ENCODE data around the gene ME1. TPM values are rescaled to one million over a fixed set of nuclear protein-coding genes. Genes with fewer than 3 reads are reported as not detected.

The ME1 gene
- total and polyA plus RNA-seq, 2 experiments from 2014 or later = 4.0 to 10.0 TPM

GRCh38 chr6:83389606-83390005 is 41.2 kb downstream of the ME1 start:
- Histone ChIP-seq H3K27ac (no peak overlapping the region), H3F3A (ENCODE audit: insufficient read depth) (no peaks in the 10 kb centered on the region)
- TF ChIP-seq EZH2phosphoT487 (IDR thresholded peaks at IDR 0.05; ENCODE audit: insufficient read depth, low read depth) (no peak), EZH2 (IDR thresholded peaks at IDR 0.05; ENCODE audit: insufficient read depth, poor library complexity, severe bottlenecking) (no peak)

GRCh38 chr6:83385473-83385872 is 45.4 kb downstream of the ME1 start:
- no peaks in the 10 kb centered on the region for H4K20me1 ChIP-seq (ENCODE audit: insufficient read depth)
- H3K36me3 ChIP-seq (ENCODE audit: low read depth) = no peaks in the 10 kb centered on the region
- H3K27me3 ChIP-seq (replicated peaks; ENCODE audit: insufficient read depth) = no peaks in the 10 kb centered on the region
- in situ Hi-C loops (cut with MboI) = no loop called here
- H3F3A ChIP-seq (ENCODE audit: insufficient read depth) = no peaks in the 10 kb centered on the region
- H2AFZ ChIP-seq = no peak overlapping the region
- DNase-seq = no peak
- H3K9me3 ChIP-seq (ENCODE audit: low read depth) = no peaks in the 10 kb centered on the region
- H3K9ac ChIP-seq = no peak overlapping the region
- peaks cover 5% of the 10 kb centered on the region for H3K4me1 ChIP-seq (ENCODE audit: insufficient read depth)
- no peak overlapping the region for H3K27ac ChIP-seq
- no peak overlapping the region for H3K4me2 ChIP-seq (ENCODE audit: unreplicated experiment)
- WGBS, 2 experiments (ENCODE audit: low coverage in 1 of 2, low lambda C conversion rate in 2 of 2, missing lambda C conversion rate in 2 of 2) = 97% methylated on average over 3 of the region's 3 CpGs
- H3K9me2 ChIP-seq (ENCODE audit: insufficient read depth) = no peaks in the 10 kb centered on the region
- no peaks in the 10 kb centered on the region for H3K79me2 ChIP-seq (ENCODE audit: insufficient read depth)
- H3K4me3 ChIP-seq = no peak overlapping the region
- TF ChIP-seq EZH2 (IDR thresholded peaks at IDR 0.05; ENCODE audit: insufficient read depth, poor library complexity, severe bottlenecking) (no peak), EZH2phosphoT487 (IDR thresholded peaks at IDR 0.05; ENCODE audit: insufficient read depth, low read depth) (no peak)

More at GRCh38 chr6:83389606-83390005, 41.2 kb downstream of the ME1 start:
- Histone ChIP-seq H4K20me1 (ENCODE audit: insufficient read depth) (no peaks in the 10 kb centered on the region), H3K4me2 (ENCODE audit: unreplicated experiment) (no peak overlapping the region), H3K36me3 (ENCODE audit: low read depth) (no peaks in the 10 kb centered on the region), H3K4me3 (no peak overlapping the region), H3K9me2 (ENCODE audit: insufficient read depth) (no peaks in the 10 kb centered on the region), H3K9me3 (ENCODE audit: low read depth) (no peaks in the 10 kb centered on the region), H3K4me1 (ENCODE audit: insufficient read depth) (no peaks in the 10 kb centered on the region), H3K79me2 (ENCODE audit: insufficient read depth) (no peaks in the 10 kb centered on the region), H3K9ac (no peak overlapping the region), H2AFZ (no peak overlapping the region), H3K27me3 (replicated peaks; ENCODE audit: insufficient read depth) (no peaks in the 10 kb centered on the region)
- DNase-seq = no peak
- in situ Hi-C loops (cut with MboI) = no loop called here
- 72 to 79% methylated on average over 2 of the region's 2 CpGs for WGBS, 2 experiments (ENCODE audit: low coverage in 1 of 2, low lambda C conversion rate in 2 of 2, missing lambda C conversion rate in 2 of 2)

- DNase-seq = no peak
- Histone ChIP-seq H3K9me3 (ENCODE audit: low read depth) (no peaks in the 10 kb centered on the region), H3K36me3 (ENCODE audit: low read depth) (no peaks in the 10 kb centered on the region), H3K27ac (no peak overlapping the region), H3K4me3 (no peak overlapping the region), H3K9ac (no peak overlapping the region), H3K27me3 (replicated peaks; ENCODE audit: insufficient read depth) (no peaks in the 10 kb centered on the region), H3K79me2 (ENCODE audit: insufficient read depth) (no peaks in the 10 kb centered on the region), H3K4me1 (ENCODE audit: insufficient read depth) (peaks cover 5% of the 10 kb centered on the region), H3F3A (ENCODE audit: insufficient read depth) (no peaks in the 10 kb centered on the region), H3K9me2 (ENCODE audit: insufficient read depth) (no peaks in the 10 kb centered on the region), H2AFZ (no peak overlapping the region), H3K4me2 (ENCODE audit: unreplicated experiment) (no peak overlapping the region), H4K20me1 (ENCODE audit: insufficient read depth) (no peaks in the 10 kb centered on the region)
- no peak for TF ChIP-seq EZH2phosphoT487 (IDR thresholded peaks at IDR 0.05; ENCODE audit: insufficient read depth, low read depth)
- no peak for TF ChIP-seq EZH2 (IDR thresholded peaks at IDR 0.05; ENCODE audit: insufficient read depth, poor library complexity, severe bottlenecking)
- in situ Hi-C loops (cut with MboI) = no loop called here
These were observed 46.1 kb downstream of the ME1 start for GRCh38 chr6:83384751-83385150.

GRCh38 chr6:83381949-83382348 is 48.9 kb downstream of the ME1 start:
- no peak for TF ChIP-seq EZH2phosphoT487 (IDR thresholded peaks at IDR 0.05; ENCODE audit: insufficient read depth, low read depth)
- no peak for TF ChIP-seq EZH2 (IDR thresholded peaks at IDR 0.05; ENCODE audit: insufficient read depth, poor library complexity, severe bottlenecking)
- H3K4me3 ChIP-seq = no peak overlapping the region
- peaks cover 14% of the 10 kb centered on the region for H3F3A ChIP-seq (ENCODE audit: insufficient read depth)
- in situ Hi-C loops (cut with MboI) = no loop called here
- no peaks in the 10 kb centered on the region for H3K9me2 ChIP-seq (ENCODE audit: insufficient read depth)
- no peaks in the 10 kb centered on the region for H3K36me3 ChIP-seq (ENCODE audit: low read depth)
- DNase-seq = no peak
- H2AFZ ChIP-seq = no peak overlapping the region
- no peaks in the 10 kb centered on the region for H3K9me3 ChIP-seq (ENCODE audit: low read depth)
- no peaks in the 10 kb centered on the region for H3K79me2 ChIP-seq (ENCODE audit: insufficient read depth)
- 76 to 96% methylated on average over 2 of the region's 2 CpGs for WGBS, 2 experiments (ENCODE audit: low coverage in 1 of 2, low lambda C conversion rate in 2 of 2, missing lambda C conversion rate in 2 of 2)
- H3K27ac ChIP-seq = no peak overlapping the region
- H4K20me1 ChIP-seq (ENCODE audit: insufficient read depth) = no peaks in the 10 kb centered on the region
- no peaks in the 10 kb centered on the region for H3K27me3 ChIP-seq (replicated peaks; ENCODE audit: insufficient read depth)
- peaks cover 23% of the 10 kb centered on the region for H3K4me1 ChIP-seq (ENCODE audit: insufficient read depth)
- H3K4me2 ChIP-seq (ENCODE audit: unreplicated experiment) = no peak overlapping the region
- no peak overlapping the region for H3K9ac ChIP-seq

Data from GM23248 (cell line).